Stimulated activated CD4-positive, alpha-beta T cell treated with anti-CD3 and anti-CD28 coated beads, Interleukin-1b, Interleukin-23, amount 100 ng/mL, for 4 hours (primary cell): ENCODE results near the gene FOXO1.

Experiments used
- DNase-seq, 2 donors: peaks; one replicate each; pipeline ENCODE4 v3.0.0-alpha.2; 2020; ENCODE audit warnings: low read depth in 2 of 2

Gene FOXO1

GRCh38 chr13:40580566-40581276, 85.7 kb downstream of the FOXO1 start:
- DNase-seq = no peak

- DNase-seq = no peak
Observed at GRCh38 chr13:40579535-40579934, 86.9 kb downstream of the FOXO1 start.

- DNase-seq = no peak
Observed at GRCh38 chr13:40578055-40578454, 88.4 kb downstream of the FOXO1 start.

GRCh38 chr13:40576369-40576768, 90.1 kb downstream of the FOXO1 start:
- DNase-seq = no peak

GRCh38 chr13:40572961-40573360, 93.5 kb downstream of the FOXO1 start:
- DNase-seq = no peak

- no peak for DNase-seq
Observed at GRCh38 chr13:40571338-40571963, 95.0 kb downstream of the FOXO1 start.

GRCh38 chr13:40570930-40571329, 95.5 kb downstream of the FOXO1 start:
- DNase-seq = no peak

- DNase-seq = no peak
Observed at GRCh38 chr13:40569024-40569350, 97.5 kb downstream of the FOXO1 start.

- no peak for DNase-seq
Observed at GRCh38 chr13:40568246-40569023, 98.0 kb downstream of the FOXO1 start.

GRCh38 chr13:40566811-40567210, 99.6 kb downstream of the FOXO1 start:
- DNase-seq = no peak

GRCh38 chr13:40565282-40566148, 100.9 kb downstream of the FOXO1 start:
- no peak for DNase-seq

- no peak for DNase-seq
Observed at GRCh38 chr13:40564342-40565001, 102.0 kb downstream of the FOXO1 start.

- no peak for DNase-seq
Observed at GRCh38 chr13:40563350-40564125, 102.9 kb downstream of the FOXO1 start.

- no peak for DNase-seq
Observed at GRCh38 chr13:40562975-40563349, 103.5 kb downstream of the FOXO1 start.

- DNase-seq = no peak
Observed at GRCh38 chr13:40559915-40560314, 106.5 kb downstream of the FOXO1 start.

GRCh38 chr13:40558656-40559055, 107.8 kb downstream of the FOXO1 start:
- DNase-seq = no peak

GRCh38 chr13:40556453-40556852, 110.0 kb downstream of the FOXO1 start:
- no peak for DNase-seq

- no peak for DNase-seq
Observed at GRCh38 chr13:40553356-40553755, 113.1 kb downstream of the FOXO1 start.

- no peak for DNase-seq
Observed at GRCh38 chr13:40552895-40553294, 113.5 kb downstream of the FOXO1 start.

GRCh38 chr13:40550130-40550529, 116.3 kb downstream of the FOXO1 start:
- no peak for DNase-seq
